Stimulated activated CD4-positive, alpha-beta T cell treated with anti-CD3 and anti-CD28 coated beads, Interleukin-12 subunit alpha, Interleukin-12 subunit beta, amount 100 ng/mL, for 24 hours (primary cell): ENCODE measurements around the gene TRIP10.

Experiments used
- DNase-seq, 2 experiments: peaks; one replicate each; pipeline ENCODE4 v3.0.0-alpha.2; 2020; ENCODE audit warnings: low read depth in 2 of 2

TRIP10 gene

DNA sequence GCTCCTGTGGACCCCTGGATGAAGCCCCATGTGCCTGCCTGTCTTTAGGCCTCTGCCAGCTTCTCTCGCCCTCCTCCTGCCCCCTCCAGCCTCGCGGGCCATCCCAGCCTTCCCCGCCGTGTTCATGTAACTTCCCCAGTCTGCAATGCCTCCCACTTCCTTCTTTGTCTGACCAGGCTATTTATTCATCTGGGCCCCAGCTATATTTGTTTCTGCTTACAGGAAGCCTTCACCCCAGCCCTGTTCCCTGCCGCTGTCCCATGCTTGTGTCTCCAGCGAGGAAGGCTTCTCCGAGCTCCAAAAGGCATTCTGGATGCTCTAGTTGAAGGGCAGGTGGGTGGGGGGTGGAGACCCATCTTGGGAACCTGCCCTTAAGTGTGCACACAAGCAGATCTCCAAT, 11.1 kb upstream of the TRIP10 start:
- no peak for DNase-seq

GRCh38 chr19:6729573-6730152, 9.8 kb upstream of the TRIP10 start:
- no peak for DNase-seq

DNA sequence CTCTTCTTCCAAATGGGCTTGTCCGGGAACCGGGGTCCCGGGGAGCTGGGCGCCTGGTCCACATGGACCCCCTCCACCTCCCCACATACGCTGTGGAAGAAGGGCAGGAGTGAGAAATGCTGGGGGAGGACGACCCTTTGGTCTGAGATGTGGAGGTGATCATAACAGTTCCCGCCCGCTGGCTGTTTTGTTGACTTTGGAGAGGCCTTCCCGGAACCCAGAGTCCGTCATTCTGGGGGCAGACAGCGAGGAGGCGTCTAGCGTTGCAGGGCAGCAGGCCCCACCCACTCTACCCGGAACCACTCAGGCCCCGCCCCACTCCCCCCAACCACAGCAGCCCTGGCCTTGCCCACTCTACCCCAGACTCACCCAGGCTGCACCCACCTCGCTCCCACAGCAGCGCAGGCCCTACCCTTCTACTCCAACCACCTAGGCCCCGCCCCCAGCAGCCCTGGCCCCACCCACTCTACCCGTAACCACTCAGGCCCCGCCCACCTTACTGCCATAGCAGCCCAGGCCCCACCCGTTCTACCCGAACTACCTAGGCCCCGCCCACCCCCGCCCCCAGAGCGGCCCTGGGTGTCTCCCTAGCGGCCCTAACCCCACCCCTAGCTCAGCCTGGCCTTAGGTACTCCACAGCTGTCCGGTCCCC, 9.2 kb upstream of the TRIP10 start:
- DNase-seq: peak in 1 of 2 experiments; percentile 52

- DNase-seq: no peak
These were observed 8.4 kb upstream of the TRIP10 start for GRCh38 chr19:6730941-6731670.

DNA sequence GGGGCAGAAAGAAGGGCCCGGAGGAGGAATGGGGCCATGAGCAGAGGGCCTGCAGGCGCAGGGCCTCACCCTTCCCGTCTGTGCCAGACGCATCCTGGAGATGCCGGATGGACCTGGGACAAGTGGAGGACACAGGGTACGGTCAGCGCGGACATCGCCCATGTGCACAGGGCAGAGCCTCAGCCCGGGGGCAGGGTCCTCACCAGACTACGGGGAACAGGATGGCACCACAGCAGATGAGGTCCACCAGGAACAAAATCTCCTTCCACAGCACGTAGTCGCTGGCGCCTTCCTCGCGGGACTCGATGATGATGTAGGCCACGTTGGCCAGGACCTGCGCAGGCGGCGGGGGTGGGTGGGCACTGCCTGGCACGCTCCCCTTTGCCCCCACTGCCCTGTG, 7.7 kb upstream of the TRIP10 start:
- no peak for DNase-seq

GRCh38 chr19:6732803-6733337, 6.6 kb upstream of the TRIP10 start:
- no peak for DNase-seq

- no peak for DNase-seq
These were observed 6.0 kb upstream of the TRIP10 start for GRCh38 chr19:6733338-6734095.

DNA sequence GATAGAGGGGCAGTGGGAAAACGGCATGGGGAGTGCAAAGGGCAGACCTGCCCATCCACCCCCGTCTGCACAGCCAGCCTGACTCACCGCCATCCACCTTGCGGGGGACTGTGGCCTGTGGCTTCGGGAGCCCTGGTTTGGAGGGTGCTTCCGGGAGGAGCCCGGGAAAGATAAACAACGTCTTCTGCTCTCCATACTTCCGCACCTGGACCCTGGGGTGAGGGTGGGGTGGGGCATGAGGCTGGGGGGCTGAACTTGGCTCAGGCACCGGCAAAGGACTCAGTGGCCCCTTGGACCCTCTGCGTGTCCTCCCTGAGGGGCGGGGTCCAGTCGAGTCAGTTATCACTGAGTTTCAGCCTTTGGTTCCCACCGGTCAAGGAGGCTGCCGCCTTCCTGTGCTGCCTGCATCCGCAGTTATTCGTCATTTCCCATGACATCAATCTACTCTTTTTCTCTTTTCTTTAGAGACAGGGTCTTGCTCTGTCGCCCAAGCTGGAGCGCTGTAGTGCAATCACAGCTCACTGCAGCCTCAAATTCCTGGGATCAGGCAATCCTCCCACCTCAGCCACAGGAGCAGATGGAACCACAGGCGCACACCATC, 5.3 kb upstream of the TRIP10 start:
- no peak for DNase-seq

GRCh38 chr19:6735181-6735911, 4.1 kb upstream of the TRIP10 start:
- no peak for DNase-seq

GRCh38 chr19:6736169-6736916, 3.1 kb upstream of the TRIP10 start:
- DNase-seq: peak in 1 of 2 experiments; percentile 52

- no peak for DNase-seq
These were observed 2.6 kb upstream of the TRIP10 start for GRCh38 chr19:6736917-6737283.

GRCh38 chr19:6737284-6737872, 2.1 kb upstream of the TRIP10 start, which contains the start of gene GPR108:
TSS of gene GPR108 (minus strand) at chr19:6737580. CDS start at chr19:6737576, 4 bp downstream.
- peak; percentile 99 to 100 for DNase-seq

DNA sequence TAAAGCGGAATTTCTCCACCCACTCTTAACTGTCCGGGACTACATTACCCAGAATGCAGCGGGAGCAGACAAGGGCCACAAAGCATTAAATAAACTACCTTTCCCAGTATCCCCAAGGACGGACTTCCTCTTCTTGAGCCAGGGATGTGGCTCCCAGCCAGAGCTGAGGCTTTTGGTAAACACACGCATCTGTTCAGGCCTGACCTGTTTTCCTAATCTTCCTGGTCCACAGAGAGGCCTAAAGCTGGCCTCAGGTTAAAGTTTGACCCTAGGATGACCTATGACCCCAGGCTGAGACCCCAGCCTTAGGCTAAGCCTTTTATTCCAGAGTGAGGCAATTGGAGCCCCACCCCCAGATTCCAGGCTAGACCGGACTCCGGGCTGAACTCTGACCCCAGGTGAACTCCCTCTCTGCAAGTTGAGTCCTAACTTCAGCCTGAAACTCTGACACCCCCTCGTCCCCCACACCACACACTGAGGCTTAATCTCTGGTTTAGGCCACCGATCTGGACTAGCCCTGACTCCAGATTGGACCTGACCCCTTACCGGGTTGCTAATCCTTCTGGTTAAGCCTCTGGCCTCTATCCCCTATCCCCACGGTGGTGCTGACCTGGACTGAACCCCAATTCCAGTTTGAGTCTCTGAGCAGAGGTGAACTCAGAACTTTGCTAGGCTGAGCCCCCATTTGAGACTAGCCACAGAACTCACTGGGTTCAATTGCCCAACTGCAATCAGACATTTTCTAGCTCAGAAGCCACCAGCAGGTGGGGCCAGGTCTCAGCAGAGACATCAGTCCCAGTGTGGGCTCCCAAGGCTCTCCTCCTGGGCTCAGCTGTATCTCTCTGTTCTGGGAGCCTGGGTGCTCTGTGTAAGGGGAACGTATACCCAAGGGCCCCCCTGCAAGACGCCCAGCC, 1.4 kb upstream of the TRIP10 start:
- peak in 1 of 2 experiments; percentile 74 for DNase-seq

DNA sequence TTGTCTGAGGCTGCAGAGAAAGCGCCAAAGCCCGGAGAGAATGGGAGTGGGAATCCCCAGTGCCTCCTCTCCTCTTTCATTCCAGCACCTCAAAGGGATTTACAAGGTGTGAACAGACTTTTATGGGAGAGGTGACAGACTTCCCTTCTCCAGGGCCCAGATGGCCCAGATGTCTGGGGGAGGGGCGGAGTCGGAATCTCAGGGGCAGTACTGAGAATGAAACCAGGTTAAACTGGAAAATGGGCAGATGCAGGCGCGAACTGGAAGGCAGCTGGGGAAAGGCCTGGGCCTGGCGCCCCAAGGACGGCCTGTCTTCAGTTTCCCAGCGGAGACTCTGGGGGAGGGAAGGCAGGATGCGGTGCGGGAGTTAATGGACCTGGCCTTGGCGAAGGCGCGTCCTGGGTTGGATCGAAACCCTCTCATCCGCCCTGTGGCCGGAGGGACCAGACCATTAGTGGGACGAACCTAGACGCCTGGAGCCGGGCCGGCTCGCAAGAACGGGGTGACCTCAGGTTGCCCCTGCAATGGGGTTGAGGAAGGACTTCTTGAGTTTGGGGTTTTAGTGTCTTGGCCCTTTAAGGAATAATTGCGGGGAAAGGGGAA, 592 bp upstream of the TRIP10 start:
- DNase-seq: peak in 1 of 2 experiments; percentile 20

DNA sequence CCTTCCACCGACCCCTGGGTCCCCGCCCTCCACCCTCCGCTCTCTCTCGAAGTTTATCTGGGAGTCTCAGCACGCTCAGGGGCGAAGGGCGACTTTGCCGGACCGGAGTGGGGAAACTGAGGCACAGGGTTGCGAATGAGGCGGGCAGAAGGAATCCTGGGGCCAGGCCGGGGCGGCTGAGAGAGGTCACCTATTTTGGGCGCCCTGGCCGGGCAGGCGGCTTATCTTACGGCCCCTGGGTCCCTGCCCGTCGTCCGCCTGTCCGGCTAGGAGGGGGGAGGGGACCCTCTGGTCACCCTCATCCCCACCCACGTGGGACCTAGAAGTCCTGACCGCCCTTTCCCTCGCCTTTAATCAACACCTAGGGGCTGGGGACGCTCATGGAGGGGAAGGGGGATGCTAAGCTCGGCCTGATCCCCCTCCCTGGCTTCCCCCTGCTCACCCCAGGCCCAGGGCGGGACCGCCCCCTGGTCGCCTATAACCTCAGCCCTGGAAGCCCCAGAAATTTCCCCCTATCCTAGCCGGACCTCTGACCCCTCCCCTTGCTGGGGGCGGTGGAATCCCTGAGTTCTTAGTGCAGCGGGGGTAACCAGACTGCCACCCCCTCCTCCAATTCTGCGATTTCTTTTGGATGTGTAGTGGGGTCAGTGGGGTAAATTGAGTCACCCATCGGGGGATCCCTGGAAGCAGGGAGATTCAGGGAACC, 556 bp downstream of the TRIP10 start:
- DNase-seq: peak in 1 of 2 experiments; percentile 12

DNA sequence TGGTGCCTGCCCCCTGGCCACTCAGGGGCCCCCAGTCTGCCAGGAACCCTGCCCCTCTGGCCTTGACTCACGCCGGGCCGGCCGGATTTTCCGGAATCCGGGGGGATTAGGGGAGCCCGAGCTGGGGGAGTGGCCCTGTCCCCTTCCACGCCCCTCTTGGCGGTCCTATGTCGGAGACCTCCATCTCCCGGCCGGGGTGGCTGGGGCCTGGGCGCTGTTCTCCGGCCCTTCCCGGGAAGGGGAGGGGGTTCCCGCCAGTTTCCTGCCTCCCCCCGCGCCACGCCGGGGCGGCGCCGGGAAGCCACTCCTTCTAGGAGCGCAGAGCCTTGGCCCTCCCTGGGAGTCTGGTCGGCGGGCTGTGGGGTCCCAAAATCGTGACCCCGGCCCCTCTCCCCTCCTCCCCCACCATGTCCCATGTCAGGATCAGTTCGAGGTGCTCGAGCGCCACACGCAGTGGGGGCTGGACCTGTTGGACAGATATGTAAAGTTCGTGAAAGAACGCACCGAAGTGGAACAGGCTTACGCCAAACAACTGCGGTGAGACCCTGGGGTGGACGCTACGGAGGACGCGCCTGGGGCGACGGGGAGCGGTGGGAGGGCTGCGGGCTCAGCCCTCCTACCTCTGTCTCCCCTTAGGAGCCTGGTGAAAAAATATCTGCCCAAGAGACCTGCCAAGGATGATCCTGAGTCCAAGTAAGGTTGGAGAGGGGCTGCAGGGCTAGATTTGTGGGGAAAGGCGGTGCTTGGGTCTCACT, 1.3 kb downstream of the TRIP10 start:
- DNase-seq: peak in 1 of 2 experiments; percentile 13

DNA sequence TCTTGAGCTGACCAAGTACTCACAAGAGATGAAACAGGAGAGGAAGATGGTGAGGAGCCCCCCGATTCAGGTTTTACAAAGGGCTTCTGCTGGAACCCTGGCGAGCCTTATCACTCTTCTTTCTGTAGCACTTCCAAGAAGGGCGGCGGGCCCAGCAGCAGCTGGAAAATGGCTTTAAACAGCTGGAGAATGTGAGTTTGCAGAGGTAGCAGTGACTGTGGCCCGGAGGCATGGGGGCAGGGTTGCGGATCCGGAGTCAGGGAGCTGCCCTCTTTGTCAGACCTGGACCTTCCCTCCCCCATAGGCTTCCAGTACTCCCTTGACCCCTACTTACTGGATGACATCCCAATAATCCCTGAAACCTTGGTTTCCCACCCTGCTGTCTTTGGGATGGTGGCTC, 3.6 kb downstream of the TRIP10 start:
- no peak for DNase-seq
